22Rv1 (cell line): ENCODE data around the gene C1QC.

Source experiments
- CTCF ChIP-seq: fragments of 450-650 bp; IDR thresholded peaks from 2 replicates; pipeline ENCODE4 v1.5.1; 2017; ENCODE audit warnings: mild to moderate bottlenecking
- ZFX ChIP-seq: fragments of 450-650 bp; IDR thresholded peaks from 2 replicates; pipeline ENCODE4 v1.6.1; 2017; ENCODE audit warnings: antibody characterized with exemption, borderline replicate concordance

- TF ChIP-seq CTCF, result no peak
- no peak for TF ChIP-seq ZFX
Observed at GRCh38 chr1:22600071-22600816, 43.2 kb upstream of the C1QC start.
